Left ventricle myocardium inferior (tissue), 1 donor: ENCODE measurements around the gene NEURL1. TPM values are rescaled to one million over a fixed set of nuclear protein-coding genes. Genes with fewer than 3 reads are reported as not detected.

ENCODE experiments used
- DNase-seq: peaks from one replicate; pipeline ENCODE4 v3.0.0-alpha.2; 2020
- H3K27ac ChIP-seq: fragments of 200-600 bp; replicated peaks from 2 replicates; pipeline ENCODE4 v1.8.0; 2021
- H3K27me3 ChIP-seq: fragments of 200-600 bp; 2 replicates; pipeline ENCODE4 v1.8.0; 2021; ENCODE audit warnings: low read depth
- H3K36me3 ChIP-seq: fragments of 200-600 bp; 2 replicates; pipeline ENCODE4 v1.8.0; 2021
- H3K4me1 ChIP-seq: fragments of 200-600 bp; 2 replicates; pipeline ENCODE4 v1.8.0; 2021
- H3K4me3 ChIP-seq: fragments of 200-600 bp; 2 replicates; pipeline ENCODE4 v1.8.0; 2021; ENCODE audit warnings: mild to moderate bottlenecking, moderate library complexity
- H3K9me3 ChIP-seq: fragments of 200-600 bp; replicated peaks from 2 replicates; pipeline ENCODE4 v1.8.0; 2021
- intact Hi-C: fragments of 100-400 bp; cut with micrococcal nuclease; formaldehyde crosslinking; loops from one replicate; pipeline ENCODE4 v1.11.0; 2022
- total RNA-seq: library from RNA; stranded (reverse); fragmentation: NEBNext Ultra II Directional; extraction: Animal tissue kit (Norgen Biotek cat#: 25700); gene quantifications from one replicate; pipeline ENCODE4 v1.2.1, GENCODE V29; 2021
- TF ChIP-seq, protein P1 (sequence below): fragments of 200-600 bp; IDR thresholded peaks from 2 replicates; pipeline ENCODE4 v1.8.0; 2021; ENCODE audit warnings: antibody characterized with exemption, mild to moderate bottlenecking, borderline replicate concordance
- donor health status: DM: no; HTN: yes; CAD: no; lungs with severe emphysema.

Gene NEURL1
- total RNA-seq, 1 donor from 2014 or later, result 0.14 TPM

DNA sequence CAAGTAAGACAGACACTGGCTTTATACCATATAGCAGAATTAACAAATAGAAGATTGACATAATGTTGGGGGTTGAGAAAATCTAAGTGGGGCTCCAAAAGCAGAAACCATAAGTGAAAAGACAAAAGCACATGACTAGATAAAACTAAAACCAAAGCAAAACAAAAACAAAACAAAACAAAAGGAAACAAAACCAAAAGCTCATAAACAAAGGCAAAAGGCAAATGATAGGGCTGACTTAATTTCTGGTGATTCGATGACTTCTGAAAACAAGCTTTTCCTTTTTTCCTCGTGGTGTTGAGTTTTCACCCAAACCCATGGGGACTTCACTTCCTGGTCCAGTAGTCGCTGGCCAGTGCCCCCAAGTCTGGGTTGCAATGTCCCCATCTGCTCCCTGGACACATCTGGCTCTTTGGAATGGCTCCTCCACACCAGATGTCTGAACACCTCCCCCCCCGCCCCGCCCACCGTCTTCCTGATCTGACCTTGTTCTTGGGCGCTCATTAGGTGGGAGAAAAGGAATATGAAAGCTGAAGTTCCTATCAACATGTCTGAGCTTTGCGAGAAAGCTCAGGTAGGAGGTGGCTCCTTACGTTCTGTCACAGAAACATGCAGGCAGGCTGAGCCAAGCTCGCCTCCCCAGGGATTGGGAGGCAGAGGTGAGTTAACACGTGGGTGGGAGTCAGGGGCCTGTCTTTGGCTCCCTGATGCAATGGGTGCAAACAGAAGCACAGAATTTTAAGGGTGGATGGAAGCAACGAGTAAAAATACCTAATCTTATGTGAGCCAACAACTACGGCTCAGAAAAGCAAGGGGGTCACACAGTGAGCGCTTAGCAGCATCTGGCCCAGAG is 121.0 kb downstream of the NEURL1 start:
- no peaks in the 10 kb centered on the region for H3K27me3 ChIP-seq
- H3K9me3 ChIP-seq, result no peaks in the 10 kb centered on the region
- TF ChIP-seq, protein P1, sequence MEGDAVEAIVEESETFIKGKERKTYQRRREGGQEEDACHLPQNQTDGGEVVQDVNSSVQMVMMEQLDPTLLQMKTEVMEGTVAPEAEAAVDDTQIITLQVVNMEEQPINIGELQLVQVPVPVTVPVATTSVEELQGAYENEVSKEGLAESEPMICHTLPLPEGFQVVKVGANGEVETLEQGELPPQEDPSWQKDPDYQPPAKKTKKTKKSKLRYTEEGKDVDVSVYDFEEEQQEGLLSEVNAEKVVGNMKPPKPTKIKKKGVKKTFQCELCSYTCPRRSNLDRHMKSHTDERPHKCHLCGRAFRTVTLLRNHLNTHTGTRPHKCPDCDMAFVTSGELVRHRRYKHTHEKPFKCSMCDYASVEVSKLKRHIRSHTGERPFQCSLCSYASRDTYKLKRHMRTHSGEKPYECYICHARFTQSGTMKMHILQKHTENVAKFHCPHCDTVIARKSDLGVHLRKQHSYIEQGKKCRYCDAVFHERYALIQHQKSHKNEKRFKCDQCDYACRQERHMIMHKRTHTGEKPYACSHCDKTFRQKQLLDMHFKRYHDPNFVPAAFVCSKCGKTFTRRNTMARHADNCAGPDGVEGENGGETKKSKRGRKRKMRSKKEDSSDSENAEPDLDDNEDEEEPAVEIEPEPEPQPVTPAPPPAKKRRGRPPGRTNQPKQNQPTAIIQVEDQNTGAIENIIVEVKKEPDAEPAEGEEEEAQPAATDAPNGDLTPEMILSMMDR, result no peak
- intact Hi-C loops, result no loop called here
- H3K4me3 ChIP-seq, result no peak overlapping the region
- DNase-seq, result no peak
- H3K36me3 ChIP-seq, result peaks cover 41% of the 10 kb centered on the region
- H3K27ac ChIP-seq, result peak overlapping the region; percentile 73
- peaks cover 90% of the 10 kb centered on the region for H3K4me1 ChIP-seq

DNA sequence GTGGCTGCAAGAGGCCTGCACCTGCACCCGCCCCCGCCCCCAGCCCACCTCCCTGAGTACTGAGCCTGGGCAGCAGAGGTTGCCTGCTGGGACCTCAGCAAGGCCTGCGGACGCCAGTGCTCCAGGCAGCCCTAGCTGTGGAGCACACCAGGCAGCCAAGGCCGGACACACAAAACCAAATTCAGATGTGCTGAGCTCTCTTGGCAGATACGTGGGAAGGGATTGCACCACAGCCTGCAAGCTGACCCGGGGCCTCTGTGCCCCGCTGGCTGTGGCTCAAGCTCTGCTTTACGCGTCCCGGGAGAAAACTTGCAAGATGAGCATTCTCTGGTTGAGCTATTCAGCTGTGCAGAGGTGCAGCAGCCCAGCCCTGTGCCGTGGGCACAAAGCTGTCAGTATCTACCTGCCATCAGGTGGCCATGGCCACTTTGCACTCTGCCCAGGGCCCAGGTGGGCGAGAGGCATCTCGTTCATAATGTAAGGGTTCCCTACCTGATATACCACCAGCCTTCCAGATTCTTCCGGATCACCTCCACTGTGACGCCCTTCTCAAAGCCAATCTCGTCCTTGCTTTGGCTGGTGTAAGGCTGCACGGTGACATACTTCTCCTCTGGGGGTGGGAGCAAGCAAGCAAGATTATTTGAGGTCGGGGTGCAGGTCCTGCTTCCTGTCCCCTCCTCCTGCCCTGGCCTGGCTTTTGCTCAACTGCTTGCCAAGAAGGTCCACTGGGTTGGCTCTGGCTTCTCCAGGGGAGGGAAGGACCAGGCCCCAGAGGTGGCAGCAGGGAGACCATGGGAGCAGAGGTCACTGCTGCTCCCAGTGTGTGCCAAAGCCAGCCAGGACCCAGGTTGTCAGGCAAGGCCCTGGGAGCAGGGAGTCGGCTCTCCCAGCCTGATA is 123.4 kb downstream of the NEURL1 start:
- Histone ChIP-seq H3K27me3 (no peaks in the 10 kb centered on the region), H3K9me3 (no peaks in the 10 kb centered on the region), H3K4me1 (peaks cover 97% of the 10 kb centered on the region), H3K4me3 (no peak overlapping the region), H3K36me3 (peaks cover 27% of the 10 kb centered on the region), H3K27ac (peak overlapping the region; percentile 77)
- TF ChIP-seq, protein P1, result no peak
- intact Hi-C loops, result no loop called here
- DNase-seq, result peak; percentile 75

DNA sequence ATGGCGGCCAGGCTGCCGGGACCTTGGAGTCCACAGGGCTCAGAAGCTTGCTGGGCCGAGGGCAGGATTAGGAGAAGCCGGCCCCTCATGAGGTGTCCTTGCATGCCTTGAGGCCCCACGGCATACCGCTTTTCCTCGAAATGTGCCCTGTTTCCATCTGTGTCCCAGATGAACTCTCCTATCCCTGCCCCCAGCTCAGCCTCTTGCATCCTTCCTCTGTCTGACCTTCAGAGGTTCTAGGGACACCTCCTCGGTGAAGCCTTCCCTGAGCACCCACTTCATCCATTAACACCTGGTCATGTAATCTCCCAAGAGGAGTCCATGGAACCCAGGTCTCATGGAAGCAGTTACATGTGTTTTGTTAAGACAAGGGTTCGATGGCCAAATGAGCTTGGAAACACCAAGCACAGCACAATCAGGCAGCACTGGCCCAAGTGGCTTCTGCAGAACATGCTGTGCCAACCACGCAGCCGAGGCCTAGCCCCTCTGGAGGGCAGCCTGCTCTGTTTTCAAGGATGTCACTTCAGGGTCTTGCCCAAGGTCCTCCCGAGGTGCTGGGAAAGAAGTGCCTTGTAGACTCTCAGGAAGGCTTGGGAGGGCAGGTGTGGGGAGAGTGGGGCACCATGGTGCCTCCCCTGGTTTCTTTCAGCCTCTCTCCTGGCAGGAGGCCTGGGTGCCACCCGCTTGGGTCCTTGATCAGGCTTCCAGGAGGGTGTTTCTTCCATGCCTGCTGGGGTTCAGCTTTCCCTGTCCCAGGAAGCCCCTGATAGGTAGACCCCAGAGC is 124.3 kb downstream of the NEURL1 start:
- H3K9me3 ChIP-seq, result no peaks in the 10 kb centered on the region
- TF ChIP-seq, protein P1, result no peak
- H3K36me3 ChIP-seq, result peaks cover 26% of the 10 kb centered on the region
- peak overlapping the region; percentile 77 for H3K27ac ChIP-seq
- no peaks in the 10 kb centered on the region for H3K27me3 ChIP-seq
- DNase-seq, result no peak
- peaks cover 97% of the 10 kb centered on the region for H3K4me1 ChIP-seq
- H3K4me3 ChIP-seq, result no peak overlapping the region
- intact Hi-C loops, result no loop called here

DNA sequence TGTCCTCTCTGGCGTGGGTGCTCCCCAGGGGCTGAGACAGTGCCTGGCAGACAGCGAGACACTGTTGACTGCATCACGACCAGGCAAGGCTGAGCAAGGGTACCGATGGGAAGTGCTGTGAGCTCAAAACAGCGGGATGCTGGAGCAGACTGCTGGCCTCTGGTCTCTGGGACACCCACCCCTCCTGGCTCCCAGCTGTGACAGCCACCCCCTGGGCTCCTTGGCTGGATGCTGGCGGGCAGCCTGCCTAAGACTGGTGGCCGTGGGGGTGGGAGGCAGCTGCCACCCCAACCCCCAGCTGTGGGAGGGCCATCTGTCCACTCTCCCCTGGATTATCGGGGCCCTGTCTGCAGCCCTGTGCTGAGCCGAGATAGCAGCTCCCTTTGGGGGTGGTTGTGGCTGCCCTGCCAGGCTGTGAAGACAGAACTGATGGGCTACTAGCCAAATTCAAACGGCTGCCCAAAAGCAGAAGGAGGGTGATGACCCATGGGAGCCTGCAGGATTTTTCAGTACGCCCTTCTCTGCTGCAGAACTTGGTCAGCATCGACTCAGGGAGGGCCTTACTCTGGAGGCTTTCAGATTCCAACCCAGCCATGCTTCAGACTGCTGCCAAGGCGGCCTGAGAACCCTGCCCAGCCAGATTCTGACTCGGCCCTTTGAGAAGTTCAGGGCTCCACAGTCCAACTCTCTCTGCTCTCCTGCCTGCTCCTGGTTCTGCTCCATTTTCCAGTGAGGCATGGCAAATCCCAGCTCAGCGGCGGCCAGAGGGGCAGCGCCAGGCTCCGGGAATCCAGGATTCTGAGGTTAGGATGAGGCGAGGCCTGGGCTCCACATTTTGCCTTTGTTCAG is 125.3 kb downstream of the NEURL1 start:
- H3K27ac ChIP-seq, result peak overlapping the region; percentile 77
- H3K9me3 ChIP-seq, result no peaks in the 10 kb centered on the region
- TF ChIP-seq, protein P1, result no peak
- peaks cover 16% of the 10 kb centered on the region for H3K36me3 ChIP-seq
- H3K4me1 ChIP-seq, result peaks cover 97% of the 10 kb centered on the region
- peak; percentile 67 for DNase-seq
- intact Hi-C loops, result no loop called here
- H3K27me3 ChIP-seq, result no peaks in the 10 kb centered on the region
- no peak overlapping the region for H3K4me3 ChIP-seq
